Measurements from ENCODE around the gene SHISA6.

The SHISA6 gene

DNA sequence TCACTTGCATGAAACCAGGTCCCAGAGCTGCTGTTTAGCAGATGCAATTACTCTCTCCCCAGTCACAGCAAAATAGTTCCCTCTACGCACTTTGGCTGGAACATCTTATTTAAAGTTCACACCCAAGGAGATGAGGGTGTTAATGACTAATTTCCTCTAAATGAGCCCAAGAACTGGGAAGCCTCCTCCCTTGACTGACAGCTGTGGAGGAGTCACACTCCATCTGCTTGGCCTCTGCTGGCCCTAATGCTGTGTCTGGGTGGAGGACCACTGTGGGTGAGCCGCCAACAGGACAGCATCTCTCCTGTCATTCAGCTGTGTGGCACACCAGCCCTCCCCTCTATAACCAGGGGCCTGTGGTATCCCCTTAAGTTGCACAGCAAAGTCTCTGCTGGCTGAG, 115.4 kb downstream of the SHISA6 start:
- TF ChIP-seq, protein P1, sequence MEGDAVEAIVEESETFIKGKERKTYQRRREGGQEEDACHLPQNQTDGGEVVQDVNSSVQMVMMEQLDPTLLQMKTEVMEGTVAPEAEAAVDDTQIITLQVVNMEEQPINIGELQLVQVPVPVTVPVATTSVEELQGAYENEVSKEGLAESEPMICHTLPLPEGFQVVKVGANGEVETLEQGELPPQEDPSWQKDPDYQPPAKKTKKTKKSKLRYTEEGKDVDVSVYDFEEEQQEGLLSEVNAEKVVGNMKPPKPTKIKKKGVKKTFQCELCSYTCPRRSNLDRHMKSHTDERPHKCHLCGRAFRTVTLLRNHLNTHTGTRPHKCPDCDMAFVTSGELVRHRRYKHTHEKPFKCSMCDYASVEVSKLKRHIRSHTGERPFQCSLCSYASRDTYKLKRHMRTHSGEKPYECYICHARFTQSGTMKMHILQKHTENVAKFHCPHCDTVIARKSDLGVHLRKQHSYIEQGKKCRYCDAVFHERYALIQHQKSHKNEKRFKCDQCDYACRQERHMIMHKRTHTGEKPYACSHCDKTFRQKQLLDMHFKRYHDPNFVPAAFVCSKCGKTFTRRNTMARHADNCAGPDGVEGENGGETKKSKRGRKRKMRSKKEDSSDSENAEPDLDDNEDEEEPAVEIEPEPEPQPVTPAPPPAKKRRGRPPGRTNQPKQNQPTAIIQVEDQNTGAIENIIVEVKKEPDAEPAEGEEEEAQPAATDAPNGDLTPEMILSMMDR (IDR thresholded peaks at IDR 0.05; ENCODE audit: borderline replicate concordance, control extremely low read depth, extremely low read depth, insufficient read depth, missing control alignments) = no peak
- no peak for DNase-seq (ENCODE audit: low spot score)
- in situ Hi-C loops (cut with MboI; ENCODE audit: low sequenced_read_pairs, unreplicated experiment) = no loop called here

DNA sequence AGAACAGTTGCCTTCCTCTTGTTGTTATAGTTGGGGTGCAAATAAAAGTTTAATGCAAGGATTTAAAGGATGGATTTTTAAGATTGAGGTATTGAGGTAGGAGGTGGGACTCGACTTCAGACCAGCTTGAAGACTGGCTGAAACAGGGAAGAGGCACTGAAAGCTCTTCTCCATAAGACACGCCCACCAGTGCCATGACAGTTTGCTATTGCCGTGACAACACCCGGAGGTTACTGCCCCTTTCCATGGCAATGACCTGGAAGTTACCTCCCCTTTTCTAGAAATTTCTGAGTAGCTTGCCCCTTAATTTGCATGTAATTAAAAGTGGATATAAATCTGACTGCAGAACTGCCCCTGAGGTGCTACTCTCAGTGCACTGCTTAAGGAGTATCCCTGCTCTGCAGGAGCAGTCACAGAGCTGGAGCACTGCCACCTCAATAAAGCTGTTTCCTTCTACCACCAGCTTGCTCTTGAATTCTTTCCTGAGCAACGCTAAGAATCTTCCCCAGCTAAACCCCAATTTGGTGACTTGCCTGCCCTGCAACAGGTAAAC, 122.6 kb downstream of the SHISA6 start:
- in situ Hi-C loops (cut with MboI; ENCODE audit: low sequenced_read_pairs, unreplicated experiment) = no loop called here
- no peak for DNase-seq (ENCODE audit: low spot score)
- TF ChIP-seq, protein P1 (IDR thresholded peaks at IDR 0.05; ENCODE audit: borderline replicate concordance, control extremely low read depth, extremely low read depth, insufficient read depth, missing control alignments) = no peak

DNA sequence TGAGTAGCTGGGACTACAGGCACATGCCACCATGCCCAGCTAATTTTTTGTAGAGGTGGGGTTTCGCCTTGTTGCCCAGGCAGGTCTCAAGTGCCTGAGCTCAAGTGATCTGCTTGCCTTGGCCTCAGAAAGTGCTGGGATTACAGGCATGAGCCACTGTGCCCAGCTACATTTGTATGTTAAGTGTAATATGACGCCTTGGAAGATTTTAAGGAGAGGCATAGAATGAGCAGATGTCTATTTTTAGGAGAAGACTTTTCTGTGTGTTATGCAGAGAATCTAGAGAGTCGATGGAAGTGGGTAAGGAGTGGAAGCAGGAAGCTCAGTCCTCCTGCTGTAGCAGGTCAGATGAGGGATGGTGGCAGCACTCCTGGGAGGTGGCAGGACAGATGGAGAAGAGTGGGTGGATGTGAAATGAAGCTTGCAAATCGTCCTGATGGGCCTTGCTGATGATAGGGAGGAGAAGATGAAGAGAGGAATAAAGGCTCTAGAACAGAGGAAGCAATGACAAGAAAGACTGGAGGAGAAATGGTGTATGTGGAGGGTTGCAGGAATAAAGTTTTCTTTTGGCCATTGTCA, 125.3 kb downstream of the SHISA6 start:
- TF ChIP-seq, protein P1 (IDR thresholded peaks at IDR 0.05; ENCODE audit: borderline replicate concordance, control extremely low read depth, extremely low read depth, insufficient read depth, missing control alignments) = no peak
- no peak for DNase-seq (ENCODE audit: low spot score)
- in situ Hi-C loops (cut with MboI; ENCODE audit: low sequenced_read_pairs, unreplicated experiment) = no loop called here

DNA sequence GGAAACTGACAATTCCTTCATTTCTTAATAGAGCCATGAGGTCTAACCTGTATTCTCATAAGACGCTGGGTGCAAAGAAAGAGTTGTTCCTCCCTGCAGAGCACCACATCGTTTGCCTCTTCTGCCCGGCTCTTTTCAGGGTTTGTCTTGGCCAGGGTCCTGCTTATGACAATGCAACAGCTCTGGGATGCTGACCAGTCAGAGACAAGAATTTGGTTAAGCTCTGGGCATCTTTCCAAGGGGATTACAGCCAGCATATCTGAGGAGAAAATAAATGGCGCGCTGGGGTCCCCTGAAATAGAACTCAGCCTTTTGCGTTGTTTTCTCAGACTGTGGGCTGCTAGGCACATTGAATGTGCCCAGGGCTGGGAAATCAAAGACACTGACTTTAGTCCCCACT, 128.6 kb downstream of the SHISA6 start:
- DNase-seq (ENCODE audit: low spot score) = no peak
- TF ChIP-seq, protein P1 (IDR thresholded peaks at IDR 0.05; ENCODE audit: borderline replicate concordance, control extremely low read depth, extremely low read depth, insufficient read depth, missing control alignments) = no peak
- in situ Hi-C loops (cut with MboI; ENCODE audit: low sequenced_read_pairs, unreplicated experiment) = no loop called here

- TF ChIP-seq, protein P1 (IDR thresholded peaks at IDR 0.05; ENCODE audit: borderline replicate concordance, control extremely low read depth, extremely low read depth, insufficient read depth, missing control alignments) = no peak
- in situ Hi-C loops (cut with MboI; ENCODE audit: low sequenced_read_pairs, unreplicated experiment) = no loop called here
- no peak for DNase-seq (ENCODE audit: low spot score)
Measured at GRCh38 chr17:11372692-11373091, 131.7 kb downstream of the SHISA6 start.

- no peak for DNase-seq (ENCODE audit: low spot score)
- TF ChIP-seq, protein P1 (IDR thresholded peaks at IDR 0.05; ENCODE audit: borderline replicate concordance, control extremely low read depth, extremely low read depth, insufficient read depth, missing control alignments) = no peak
- in situ Hi-C loops (cut with MboI; ENCODE audit: low sequenced_read_pairs, unreplicated experiment) = no loop called here
Measured at GRCh38 chr17:11378506-11378905, 137.5 kb downstream of the SHISA6 start.

All from GM13976 (cell line).